ENCODE results near the gene PPP1R16B.
A peak's percentile ranks its signal among the peaks of the same experiment; 100 is the strongest.

PPP1R16B gene

GRCh38 chr20:38774167-38774566 lies 31.3 kb upstream of the PPP1R16B start:
- H3K4me3 ChIP-seq (ENCODE audit: low read depth, low read length), result no peak overlapping the region
- TF ChIP-seq CTCF (IDR thresholded peaks at IDR 0.05; ENCODE audit: low read depth, low read length, missing control alignments), result no peak
- no peak for DNase-seq (ENCODE audit: low read depth)

- TF ChIP-seq CTCF (IDR thresholded peaks at IDR 0.05; ENCODE audit: low read depth, low read length, missing control alignments), result no peak
- peak; percentile 37 for DNase-seq (ENCODE audit: low read depth)
- H3K4me3 ChIP-seq (ENCODE audit: low read depth, low read length), result peak overlapping the region; percentile 25
These were observed 29.1 kb upstream of the PPP1R16B start for GRCh38 chr20:38776363-38776762.

GRCh38 chr20:38779247-38780097 lies 26.0 kb upstream of the PPP1R16B start:
- DNase-seq (ENCODE audit: low read depth), result no peak
- H3K4me3 ChIP-seq (ENCODE audit: low read depth, low read length), result no peak overlapping the region
- TF ChIP-seq CTCF (IDR thresholded peaks at IDR 0.05; ENCODE audit: low read depth, low read length, missing control alignments), result no peak

GRCh38 chr20:38782275-38782674 lies 23.2 kb upstream of the PPP1R16B start:
- H3K4me3 ChIP-seq (ENCODE audit: low read depth, low read length), result no peak overlapping the region
- DNase-seq (ENCODE audit: low read depth), result no peak
- no peak for TF ChIP-seq CTCF (IDR thresholded peaks at IDR 0.05; ENCODE audit: low read depth, low read length, missing control alignments)

GRCh38 chr20:38787870-38788269 lies 17.6 kb upstream of the PPP1R16B start:
- no peak overlapping the region for H3K4me3 ChIP-seq (ENCODE audit: low read depth, low read length)
- no peak for TF ChIP-seq CTCF (IDR thresholded peaks at IDR 0.05; ENCODE audit: low read depth, low read length, missing control alignments)
- no peak for DNase-seq (ENCODE audit: low read depth)

GRCh38 chr20:38789503-38790199 lies 15.8 kb upstream of the PPP1R16B start:
- TF ChIP-seq CTCF (IDR thresholded peaks at IDR 0.05; ENCODE audit: low read depth, low read length, missing control alignments), result no peak
- DNase-seq (ENCODE audit: low read depth), result no peak

More at GRCh38 chr20:38789503-38790199, 15.8 kb upstream of the PPP1R16B start:
- H3K4me3 ChIP-seq (ENCODE audit: low read depth, low read length), result no peak overlapping the region

All from GM12864 (cell line).